HL-60/S4 treated with retinoic acid at 250 ng/mL for 4 days and 3 days (cell line): ENCODE results near the gene ZNF445.
"Not testable (repeated sequence)": the region's sequence is repeated elsewhere in the genome, so short reads cannot be mapped to it uniquely, and the experiment has no call there.

ENCODE experiments used
- in situ Hi-C: fragments of 300-500 bp; cut with MboI; formaldehyde crosslinking; loops from 2 replicates; pipeline ENCODE4 v1.7.0; 2022; ENCODE audit warnings: low sequenced_read_pairs

ZNF445 gene

DNA sequence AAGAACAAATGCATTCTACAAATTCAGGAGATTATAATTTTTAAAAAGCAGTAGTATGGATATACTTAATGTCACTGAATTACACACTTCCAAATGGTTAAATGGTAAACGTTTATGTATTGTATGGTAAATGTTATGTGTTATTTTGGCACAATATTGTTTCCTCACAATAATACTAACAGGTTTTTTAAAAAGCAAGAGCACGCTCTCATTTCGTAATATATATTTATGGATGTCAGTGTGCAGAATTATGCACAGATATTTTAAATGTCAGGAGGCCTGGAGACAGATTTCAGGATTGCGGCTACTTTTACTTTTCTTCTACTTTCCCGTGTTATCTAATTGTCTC, 533 bp downstream of the ZNF445 start:
- in situ Hi-C loops = no loop called here

DNA sequence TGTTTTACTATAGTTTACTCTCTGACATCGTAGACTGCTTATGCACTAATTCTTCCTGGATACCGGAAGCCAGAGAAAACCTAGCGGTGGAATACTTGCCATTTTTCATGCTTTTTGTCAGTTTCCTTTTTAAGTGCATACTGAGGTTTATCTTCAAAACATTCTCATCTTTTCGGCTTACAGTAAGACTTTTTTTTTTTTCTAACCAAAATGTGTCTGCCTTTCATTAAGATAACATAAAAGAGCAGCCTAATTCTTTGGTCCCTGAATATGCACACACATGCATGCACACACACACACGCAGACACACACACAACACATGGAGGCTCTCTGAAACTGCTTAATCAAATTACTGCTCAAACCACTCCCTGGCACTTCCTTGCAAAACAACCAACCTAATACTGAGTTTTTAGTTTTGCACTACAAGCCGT, 1.3 kb downstream of the ZNF445 start:
- in situ Hi-C loops = no loop called here

GRCh38 chr3:44474886-44475285, 2.6 kb downstream of the ZNF445 start:
- in situ Hi-C loops = not testable (repeated sequence)

GRCh38 chr3:44470430-44470829, 7.0 kb downstream of the ZNF445 start:
- in situ Hi-C loops = no loop called here

GRCh38 chr3:44469914-44470313, 7.6 kb downstream of the ZNF445 start:
- in situ Hi-C loops = no loop called here

- in situ Hi-C loops = no loop called here
Measured at GRCh38 chr3:44468572-44469520, 8.6 kb downstream of the ZNF445 start.

GRCh38 chr3:44468099-44468537, 9.4 kb downstream of the ZNF445 start:
- in situ Hi-C loops = not testable (repeated sequence)

DNA sequence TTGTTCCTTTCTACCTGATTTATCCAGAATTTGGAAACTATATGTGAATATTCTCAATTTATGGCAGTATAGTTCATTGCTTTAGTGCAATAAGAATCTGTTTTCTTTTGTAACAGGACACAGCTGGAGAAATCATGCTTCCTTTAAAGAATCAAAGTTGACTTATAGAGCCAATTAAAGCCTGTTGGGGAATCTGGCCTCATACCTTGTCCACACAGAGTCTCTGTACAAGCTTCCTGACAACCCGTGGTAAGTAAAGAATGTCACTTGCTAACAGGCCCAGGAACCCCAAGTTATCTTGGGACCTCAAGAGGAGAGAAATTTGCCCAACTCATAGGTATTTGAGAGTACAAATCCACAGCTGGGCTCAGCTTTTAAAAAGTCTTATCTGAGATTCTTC, 10.2 kb downstream of the ZNF445 start:
- in situ Hi-C loops = no loop called here

DNA sequence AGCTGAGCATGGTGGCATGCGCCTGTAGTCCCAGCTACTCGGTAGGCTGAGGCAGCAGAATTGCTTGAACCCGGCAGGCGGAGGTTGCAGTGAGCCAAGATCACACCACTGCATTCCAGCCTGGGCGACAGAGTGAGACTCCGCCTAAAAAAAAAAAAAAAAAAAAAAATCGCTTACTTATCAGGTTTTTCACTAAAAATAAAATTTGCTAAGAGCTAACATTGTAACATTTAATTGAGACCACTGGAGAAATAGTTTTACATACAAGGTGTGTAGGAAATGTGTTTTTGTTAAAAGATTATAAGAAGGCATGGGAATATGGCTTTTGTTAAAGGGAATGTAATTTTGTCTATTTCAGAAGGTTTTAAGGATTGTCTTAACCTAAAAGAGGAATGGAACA, 12.6 kb downstream of the ZNF445 start:
- in situ Hi-C loops = not testable (repeated sequence)

- in situ Hi-C loops = no loop called here
Measured at GRCh38 chr3:44464509-44464908, 13.0 kb downstream of the ZNF445 start.

GRCh38 chr3:44460050-44460449, 17.4 kb downstream of the ZNF445 start:
- in situ Hi-C loops = not testable (repeated sequence)

DNA sequence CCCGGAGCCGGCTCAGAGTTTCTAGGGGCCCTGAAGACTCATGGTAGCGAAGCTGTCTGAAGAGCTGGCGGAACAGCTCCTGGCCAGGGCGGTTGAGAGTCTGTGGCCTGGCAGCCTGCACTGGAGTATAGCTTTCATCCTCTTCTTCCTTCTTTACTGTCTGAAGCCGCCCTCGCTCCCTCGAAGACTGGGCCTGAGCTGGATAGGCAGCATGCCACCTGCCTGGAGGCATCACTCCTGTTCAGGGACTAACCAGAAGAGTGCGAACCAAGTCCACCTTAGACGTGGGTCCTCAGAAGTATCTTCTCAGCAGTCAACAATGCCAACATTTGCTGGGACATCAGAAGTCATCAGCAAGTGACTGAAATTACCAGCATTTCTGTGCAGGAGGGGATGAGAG, 22.2 kb downstream of the ZNF445 start:
- in situ Hi-C loops = no loop called here

DNA sequence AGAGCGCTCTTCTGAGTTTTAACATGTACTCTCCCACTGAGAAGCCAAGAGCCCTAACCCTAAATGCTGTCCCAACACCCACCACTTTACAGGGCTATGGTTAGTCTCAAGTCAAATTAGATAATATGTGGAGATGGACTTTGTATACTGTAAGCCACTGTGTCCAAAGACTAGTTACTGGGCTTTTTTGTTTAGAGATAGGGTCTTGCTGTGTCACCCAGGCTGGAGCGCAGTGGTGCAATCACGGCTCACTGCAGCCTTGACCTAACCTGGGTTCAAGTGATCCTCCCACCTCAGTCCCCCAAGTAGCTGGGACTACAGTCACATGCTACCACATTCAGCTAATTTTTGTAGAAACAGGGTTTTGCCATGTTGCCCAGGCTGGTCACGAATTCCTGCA, 23.2 kb downstream of the ZNF445 start:
- in situ Hi-C loops = no loop called here

DNA sequence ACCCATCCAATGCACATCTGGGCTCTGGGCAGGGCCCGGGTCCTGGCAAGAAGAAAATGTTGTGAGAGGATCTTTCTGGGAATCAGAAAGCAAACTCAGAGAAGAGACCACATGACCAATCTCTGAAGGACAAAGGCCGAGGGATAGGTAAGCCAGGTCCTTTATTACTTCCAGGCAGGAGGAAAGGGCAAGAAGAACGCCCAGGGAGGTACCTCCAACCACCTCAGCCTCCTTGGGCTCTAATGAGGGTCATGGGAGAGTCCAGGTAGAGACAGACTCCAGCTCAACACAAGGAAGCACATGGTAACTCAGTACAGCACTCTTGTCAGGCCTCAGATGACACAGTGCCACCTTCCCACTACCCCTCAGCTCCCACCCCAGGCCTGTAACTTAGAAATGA, 26.0 kb downstream of the ZNF445 start:
- in situ Hi-C loops = no loop called here

- in situ Hi-C loops = no loop called here
Measured at GRCh38 chr3:44446929-44447328, 30.5 kb downstream of the ZNF445 start.

DNA sequence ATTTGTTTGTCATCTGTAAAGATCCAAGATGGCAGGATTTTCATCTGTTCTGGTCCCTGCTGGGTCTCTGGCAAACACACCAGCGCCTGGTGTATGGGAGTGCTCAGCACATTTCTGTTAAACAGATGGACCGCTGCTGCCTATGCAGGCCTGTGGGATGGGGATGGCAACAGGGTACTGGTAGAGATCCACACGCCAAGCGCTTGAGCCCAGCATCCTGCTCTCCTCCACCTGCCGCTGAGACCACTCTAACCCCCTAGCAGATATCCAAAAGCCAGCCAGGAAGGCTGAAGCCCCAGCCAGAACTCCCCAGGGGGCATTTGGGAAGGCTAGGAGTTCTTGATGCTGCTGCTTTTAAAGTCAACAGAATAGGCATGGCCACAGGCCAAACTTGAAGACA, 31.7 kb downstream of the ZNF445 start:
- in situ Hi-C loops = no loop called here

DNA sequence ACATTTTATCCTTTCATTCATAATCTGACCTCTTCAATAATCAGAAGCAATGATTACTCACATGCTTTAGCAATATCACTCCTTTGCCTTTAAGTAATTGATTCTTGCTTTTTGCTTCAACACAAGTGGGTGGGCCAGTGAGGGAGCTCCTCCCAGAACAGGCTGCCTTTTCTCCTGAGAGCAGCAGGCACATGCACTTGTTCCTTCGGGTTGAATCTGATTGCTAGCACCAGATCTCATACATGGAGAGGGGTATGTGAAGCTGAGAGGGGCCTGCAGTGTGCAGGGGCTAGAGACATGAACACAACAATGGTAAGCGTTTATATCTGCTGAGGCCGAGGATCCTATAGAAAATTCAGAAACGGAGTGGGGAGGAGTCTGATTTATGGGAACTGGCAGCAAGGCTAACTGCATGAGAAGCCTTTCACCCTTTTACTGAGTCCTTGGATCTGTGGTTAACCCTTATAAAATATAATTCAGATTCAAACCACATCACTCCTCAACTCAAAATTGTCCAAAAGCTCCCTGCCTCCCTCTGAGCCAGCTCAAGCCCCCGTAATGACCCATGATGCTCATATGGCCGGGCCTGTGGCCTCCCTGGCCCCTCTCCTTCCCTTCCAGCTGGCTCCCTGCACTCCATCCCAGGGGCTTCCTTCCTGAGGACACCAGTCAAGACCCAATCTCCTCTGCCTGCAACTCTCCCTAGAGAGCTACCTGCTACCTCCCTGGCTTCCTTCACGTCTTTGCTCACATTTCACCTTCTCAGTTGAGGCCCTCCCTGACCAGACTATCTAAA, 32.4 kb downstream of the ZNF445 start:
- in situ Hi-C loops = no loop called here

GRCh38 chr3:44444437-44444836, 33.0 kb downstream of the ZNF445 start:
- in situ Hi-C loops = no loop called here

DNA sequence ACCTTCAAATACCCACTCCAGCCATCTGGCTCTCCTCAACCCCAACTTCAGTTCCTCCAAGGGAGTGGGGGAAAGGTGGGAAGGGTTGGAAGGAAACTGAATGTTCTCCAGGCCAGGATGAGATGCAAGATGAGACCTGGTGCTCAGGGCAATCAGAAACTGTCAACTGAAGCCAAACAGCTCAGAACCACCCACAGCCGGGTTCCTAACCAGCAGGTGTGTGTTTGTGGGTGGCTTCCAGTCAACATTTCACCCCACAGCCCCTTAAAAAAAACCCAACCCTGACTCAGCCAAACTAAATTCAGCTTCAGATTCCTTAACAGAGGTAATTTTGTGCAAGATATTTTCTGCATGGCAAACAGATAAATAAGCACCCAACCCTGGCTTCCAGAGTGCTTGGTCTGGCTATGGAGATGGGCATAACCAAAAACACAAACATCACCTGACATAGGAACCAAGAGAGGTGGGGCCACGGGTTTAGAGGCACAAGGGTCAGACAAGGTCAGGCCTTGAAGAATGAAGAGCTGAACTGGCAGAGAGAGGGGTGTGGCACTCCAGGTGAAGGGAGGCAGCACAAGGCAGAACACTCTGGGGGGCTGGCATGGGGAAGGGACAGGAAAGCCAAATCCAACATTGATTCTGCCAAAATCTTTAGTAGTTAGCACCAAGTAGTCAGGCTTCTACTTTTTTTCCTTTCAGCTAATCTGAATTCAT, 34.7 kb downstream of the ZNF445 start:
- in situ Hi-C loops = no loop called here

DNA sequence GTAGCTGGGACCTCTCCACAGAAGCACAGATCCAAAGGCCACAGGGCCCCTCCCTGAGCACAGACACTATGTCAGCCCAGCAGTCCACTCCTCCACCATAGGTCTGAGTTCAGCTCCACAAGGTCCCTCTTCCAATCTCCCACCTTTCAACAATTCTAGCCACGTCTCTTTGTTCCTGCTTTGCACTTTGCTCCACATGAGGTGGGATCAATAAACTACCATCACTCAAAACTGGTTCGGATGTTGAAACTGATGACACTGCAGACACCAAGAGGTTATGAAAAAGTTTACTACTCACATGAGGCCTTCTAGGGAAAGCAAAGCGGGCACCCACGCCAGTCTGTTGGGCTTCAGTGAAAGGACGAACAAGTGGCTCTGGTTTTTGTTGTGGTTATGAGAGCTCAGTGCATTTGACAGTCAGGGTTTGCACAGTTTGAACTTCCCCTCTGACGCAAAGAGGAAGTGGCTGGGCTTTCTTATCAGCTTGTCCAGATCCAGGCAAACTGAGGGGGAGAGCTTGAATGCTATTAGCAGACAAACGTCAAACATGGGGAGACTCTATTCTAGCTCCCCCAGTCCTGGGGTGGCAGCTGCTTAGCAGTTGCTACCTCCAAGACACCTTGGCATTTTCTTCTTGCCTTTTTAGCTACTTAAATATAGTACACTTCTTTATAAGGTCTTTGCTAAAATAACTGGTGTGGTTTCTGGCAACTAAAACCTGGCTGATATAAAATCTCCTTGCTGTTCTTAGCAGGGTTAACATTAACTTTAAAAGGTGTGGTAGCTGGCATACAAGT, 37.8 kb downstream of the ZNF445 start:
- in situ Hi-C loops = no loop called here

DNA sequence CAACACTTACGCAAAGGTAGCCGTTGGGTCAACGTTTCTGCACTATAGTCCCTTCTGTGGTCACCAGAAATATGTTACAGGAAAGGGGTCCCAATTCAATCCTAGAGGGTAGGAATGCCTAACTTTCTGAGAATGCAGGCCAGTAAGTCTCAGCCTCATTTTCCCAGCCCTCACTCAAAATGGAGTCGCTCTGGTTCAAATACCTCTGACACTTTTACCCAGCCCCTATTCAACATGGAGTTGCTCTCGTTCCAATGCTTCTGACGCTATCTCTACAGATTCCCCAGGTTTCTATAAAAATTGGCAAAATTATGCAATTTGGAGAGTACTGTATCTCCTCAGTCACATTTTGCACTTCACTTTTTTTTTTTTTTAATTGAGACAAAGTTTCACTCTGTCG, 39.7 kb downstream of the ZNF445 start:
- in situ Hi-C loops = no loop called here
